CD4-positive, alpha-beta T cell (primary cell): ENCODE data around the gene BTBD3. TPM values are rescaled to one million over a fixed set of nuclear protein-coding genes. Genes with fewer than 3 reads are reported as not detected.

ENCODE experiments used
- ATAC-seq: fragments of 200-7000 bp; cut with Tn5 transposase; one replicate; pipeline ENCODE4 v1.10.0; 2022; ENCODE audit warnings: mild to moderate bottlenecking; ENCODE audit not compliant: poor library complexity
- CTCF ChIA-PET: fragments of 350-600 bp; sonication (Branson Sonifier 250); formaldehyde crosslinking; loops from one replicate; lab custom pipeline; 2021; ENCODE audit warnings: antibody characterized with exemption, inconsistent platforms; lab: Charles Lee
- POLR2A ChIA-PET: fragments of 350-600 bp; sonication (Branson Sonifier 250); formaldehyde crosslinking; loops from one replicate; lab custom pipeline; 2021; ENCODE audit warnings: antibody characterized with exemption, inconsistent platforms; lab: Charles Lee
- DNase-seq, 14 experiments: peaks; one replicate each; pipeline ENCODE4 v3.0.0-alpha.2; 2013 to 2020; ENCODE audit warnings: mixed read lengths in 2 of 14
- H3K27ac ChIP-seq, 2 donors: one replicate each; pipeline versions ENCODE4 v1.5.1 to v1.7.0; 2013; ENCODE audit warnings: low read length in 2 of 2, low read depth in 1 of 2, mild to moderate bottlenecking in 1 of 2
- H3K27me3 ChIP-seq, 2 experiments: 1 replicate in 1 of 2; 2 replicates in 1 of 2; pipeline versions ENCODE4 v1.6.1 to v1.7.0; 2013; ENCODE audit warnings: low read length in 2 of 2, control low read depth in 1 of 2, mild to moderate bottlenecking in 1 of 2, moderate library complexity in 1 of 2; ENCODE audit not compliant: insufficient read depth in 2 of 2, control insufficient read depth in 1 of 2
- H3K36me3 ChIP-seq: one replicate; pipeline ENCODE4 v1.6.1; 2013; ENCODE audit warnings: low read length, control low read depth; ENCODE audit not compliant: insufficient read depth
- H3K4me1 ChIP-seq: one replicate; pipeline ENCODE4 v1.6.1; 2013; ENCODE audit warnings: low read length, control low read depth; ENCODE audit not compliant: insufficient read depth
- H3K4me3 ChIP-seq: one replicate; pipeline ENCODE4 v1.5.1; 2013; ENCODE audit warnings: mild to moderate bottlenecking, low read length, moderate library complexity
- H3K9me3 ChIP-seq, 2 experiments: 1 replicate in 1 of 2; 2 replicates in 1 of 2; pipeline versions ENCODE4 v1.6.1 to v1.7.0; 2013; ENCODE audit warnings: low read length in 2 of 2, mild to moderate bottlenecking in 2 of 2, control low read depth in 1 of 2, moderate library complexity in 1 of 2; ENCODE audit not compliant: control insufficient read depth in 1 of 2, insufficient read depth in 1 of 2
- H3K27ac Mint-ChIP-seq: one replicate; pipeline ENCODE4 v1.8.0; 2020; ENCODE audit warnings: mixed read lengths
- H3K27me3 Mint-ChIP-seq: one replicate; pipeline ENCODE4 v1.8.0; 2021; ENCODE audit warnings: mixed read lengths
- H3K36me3 Mint-ChIP-seq: one replicate; pipeline ENCODE4 v1.8.0; 2021; ENCODE audit warnings: low read depth, mixed read lengths
- H3K4me1 Mint-ChIP-seq: one replicate; pipeline ENCODE4 v1.8.0; 2021; ENCODE audit warnings: low read depth, mixed read lengths
- H3K4me3 Mint-ChIP-seq: one replicate; pipeline ENCODE4 v1.8.0; 2020; ENCODE audit warnings: mild to moderate bottlenecking, mixed read lengths
- H3K9me3 Mint-ChIP-seq: one replicate; pipeline ENCODE4 v1.8.0; 2020; ENCODE audit warnings: mixed read lengths
- CTCF ChIP-seq: fragments of 200-600 bp; IDR thresholded peaks from one replicate; pipeline ENCODE4 v1.8.0; 2022; ENCODE audit warnings: antibody characterized with exemption, mild to moderate bottlenecking
- intact Hi-C, 2 experiments: fragments of 100-400 bp; cut with DNase I in 1 of 2; cut with micrococcal nuclease in 1 of 2; formaldehyde crosslinking; loops; one replicate each; pipeline versions ENCODE4 v1.15.1 to v1.9.0; 2023 to 2025; cut with DNase I, micrococcal nuclease
- total RNA-seq, 174 experiments: library from RNA in 2 of 174; stranded (reverse) in 2 of 174; gene quantifications; one replicate each; pipeline ENCODE4 v1.2.3 and lab custom pipeline; 2021 to 2026

BTBD3 gene
- total RNA-seq, 2 experiments from 2014 or later = 1.0 to 3.9 TPM

GRCh38 chr20:11943778-11944177, 26.1 kb downstream of the BTBD3 start:
- no peak for TF ChIP-seq CTCF

GRCh38 chr20:11948806-11949205, 31.1 kb downstream of the BTBD3 start:
- Mint-ChIP-seq H3K4me3 (no peak overlapping the region), H3K36me3 (no peaks in the 10 kb centered on the region), H3K4me1 (no peaks in the 10 kb centered on the region), H3K27ac (no peak overlapping the region), H3K27me3 (no peaks in the 10 kb centered on the region), H3K9me3 (no peaks in the 10 kb centered on the region)
- intact Hi-C loops = no loop called here
- H3K4me3 ChIP-seq = no peak overlapping the region
- H3K27ac ChIP-seq = no peak overlapping the region
- DNase-seq (no peak), ATAC-seq (no peak)
- no peaks in the 10 kb centered on the region for H3K27me3 ChIP-seq
- no peaks in the 10 kb centered on the region for H3K4me1 ChIP-seq
- H3K9me3 ChIP-seq = peaks cover 7 to 9% of the 10 kb centered on the region in 2 experiments
- no peaks in the 10 kb centered on the region for H3K36me3 ChIP-seq
- ChIA-PET CTCF (interaction anchor here (0.6 kb wide), 1 partner anchor 78 kb away, joined by 3 read pairs; no protein-coding TSS in a partner anchor), POLR2A (no interaction called here)
- no peak for TF ChIP-seq CTCF

More at GRCh38 chr20:11943778-11944177, 26.1 kb downstream of the BTBD3 start:
- Histone ChIP-seq H3K27me3 (no peaks in the 10 kb centered on the region), H3K36me3 (no peaks in the 10 kb centered on the region), H3K27ac (no peak overlapping the region), H3K4me1 (no peaks in the 10 kb centered on the region), H3K9me3 (peaks cover 0 to 7% of the 10 kb centered on the region in 2 experiments), H3K4me3 (no peak overlapping the region)
- ATAC-seq (no peak), DNase-seq (no peak)
- Mint-ChIP-seq H3K9me3 (no peaks in the 10 kb centered on the region), H3K36me3 (no peaks in the 10 kb centered on the region), H3K27ac (no peak overlapping the region), H3K27me3 (no peaks in the 10 kb centered on the region), H3K4me1 (no peaks in the 10 kb centered on the region), H3K4me3 (no peak overlapping the region)
- intact Hi-C loops = no loop called here
- ChIA-PET POLR2A (no interaction called here), CTCF (no interaction called here)

- H3K27me3 ChIP-seq = no peaks in the 10 kb centered on the region
- Mint-ChIP-seq H3K4me3 (no peak overlapping the region), H3K9me3 (peaks cover 2% of the 10 kb centered on the region), H3K4me1 (no peaks in the 10 kb centered on the region), H3K36me3 (no peaks in the 10 kb centered on the region), H3K27ac (no peak overlapping the region), H3K27me3 (no peaks in the 10 kb centered on the region)
- ChIA-PET CTCF (no interaction called here), POLR2A (no interaction called here)
- intact Hi-C loops = no loop called here
- ATAC-seq = no peak
- no peak overlapping the region for H3K4me3 ChIP-seq
- no peaks in the 10 kb centered on the region for H3K36me3 ChIP-seq
- no peak for TF ChIP-seq CTCF
- H3K27ac ChIP-seq = no peak overlapping the region
- no peaks in the 10 kb centered on the region for H3K4me1 ChIP-seq
- H3K9me3 ChIP-seq = peaks cover 3 to 9% of the 10 kb centered on the region in 2 experiments
- DNase-seq = no peak
Measured at GRCh38 chr20:11949711-11950110, 32.0 kb downstream of the BTBD3 start.
